Choroid plexus epithelial cell (primary cell): ENCODE measurements around the gene RPS24.

ENCODE experiments used
- DNase-seq: peaks from one replicate; pipeline ENCODE4 v3.0.0-alpha.2; 2010; ENCODE audit warnings: low read depth
- H3K4me3 ChIP-seq: 2 replicates; pipeline ENCODE4 v1.5.1; 2011; ENCODE audit warnings: low read depth, mild to moderate bottlenecking, control low read depth, low read length, moderate library complexity
- TF ChIP-seq, protein P1 (sequence below): conservative IDR thresholded peaks from 2 replicates; pipeline ENCODE4 v1.5.1; 2011; ENCODE audit warnings: low read depth, mild to moderate bottlenecking, control low read depth, inconsistent platforms, low read length, moderate library complexity

The RPS24 gene

GRCh38 chr10:78011065-78011464, 22.6 kb upstream of the RPS24 start:
- TF ChIP-seq, protein P1, sequence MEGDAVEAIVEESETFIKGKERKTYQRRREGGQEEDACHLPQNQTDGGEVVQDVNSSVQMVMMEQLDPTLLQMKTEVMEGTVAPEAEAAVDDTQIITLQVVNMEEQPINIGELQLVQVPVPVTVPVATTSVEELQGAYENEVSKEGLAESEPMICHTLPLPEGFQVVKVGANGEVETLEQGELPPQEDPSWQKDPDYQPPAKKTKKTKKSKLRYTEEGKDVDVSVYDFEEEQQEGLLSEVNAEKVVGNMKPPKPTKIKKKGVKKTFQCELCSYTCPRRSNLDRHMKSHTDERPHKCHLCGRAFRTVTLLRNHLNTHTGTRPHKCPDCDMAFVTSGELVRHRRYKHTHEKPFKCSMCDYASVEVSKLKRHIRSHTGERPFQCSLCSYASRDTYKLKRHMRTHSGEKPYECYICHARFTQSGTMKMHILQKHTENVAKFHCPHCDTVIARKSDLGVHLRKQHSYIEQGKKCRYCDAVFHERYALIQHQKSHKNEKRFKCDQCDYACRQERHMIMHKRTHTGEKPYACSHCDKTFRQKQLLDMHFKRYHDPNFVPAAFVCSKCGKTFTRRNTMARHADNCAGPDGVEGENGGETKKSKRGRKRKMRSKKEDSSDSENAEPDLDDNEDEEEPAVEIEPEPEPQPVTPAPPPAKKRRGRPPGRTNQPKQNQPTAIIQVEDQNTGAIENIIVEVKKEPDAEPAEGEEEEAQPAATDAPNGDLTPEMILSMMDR = no peak

GRCh38 chr10:78013564-78013963, 20.1 kb upstream of the RPS24 start:
- TF ChIP-seq, protein P1 = no peak
- no peak for DNase-seq
- H3K4me3 ChIP-seq = no peak overlapping the region

More at GRCh38 chr10:78011065-78011464, 22.6 kb upstream of the RPS24 start:
- no peak overlapping the region for H3K4me3 ChIP-seq
- DNase-seq = no peak

DNA sequence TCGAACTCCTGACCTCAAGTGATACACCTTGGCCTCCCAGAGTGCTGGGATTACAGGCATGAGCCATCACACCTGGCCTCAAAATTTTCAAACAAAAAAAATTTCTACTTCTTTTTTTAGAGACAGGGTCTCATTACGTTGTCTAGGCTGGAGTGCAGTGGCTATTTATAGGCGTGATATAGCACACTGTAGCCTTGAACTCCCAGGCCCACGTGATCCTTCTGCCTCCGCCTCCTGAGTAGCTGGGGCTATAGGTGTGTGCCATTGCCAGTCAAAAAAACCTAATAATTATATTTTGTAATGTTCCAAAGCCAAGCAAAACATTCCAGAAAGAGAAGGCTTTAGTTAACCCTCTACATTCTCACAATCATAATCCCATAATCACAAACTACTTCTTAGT, 18.1 kb upstream of the RPS24 start:
- DNase-seq = no peak
- no peak overlapping the region for H3K4me3 ChIP-seq
- TF ChIP-seq, protein P1 = no peak

GRCh38 chr10:78017856-78018255, 15.8 kb upstream of the RPS24 start:
- TF ChIP-seq, protein P1 = no peak
- no peak for DNase-seq
- no peak overlapping the region for H3K4me3 ChIP-seq

DNA sequence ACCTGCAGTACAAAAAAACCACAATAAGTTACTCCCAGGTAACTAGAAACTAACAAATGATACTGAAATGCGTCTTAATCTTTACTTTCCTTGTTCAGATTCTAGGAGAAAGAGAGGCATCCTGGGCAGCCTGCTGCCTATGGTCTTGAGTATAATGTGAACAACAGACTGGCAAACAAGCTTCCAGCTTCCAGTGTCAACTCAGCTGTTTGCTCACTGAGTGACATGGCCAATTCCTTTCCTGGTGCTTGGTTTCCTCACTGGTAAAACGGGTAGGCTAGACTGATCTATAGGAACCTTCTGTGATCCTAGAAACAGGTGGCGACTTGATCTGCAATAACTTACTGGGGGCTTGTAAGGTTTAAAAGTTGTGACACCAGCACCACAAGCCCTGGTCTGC, 14.4 kb upstream of the RPS24 start:
- DNase-seq = no peak
- H3K4me3 ChIP-seq = no peak overlapping the region
- TF ChIP-seq, protein P1 = no peak

DNA sequence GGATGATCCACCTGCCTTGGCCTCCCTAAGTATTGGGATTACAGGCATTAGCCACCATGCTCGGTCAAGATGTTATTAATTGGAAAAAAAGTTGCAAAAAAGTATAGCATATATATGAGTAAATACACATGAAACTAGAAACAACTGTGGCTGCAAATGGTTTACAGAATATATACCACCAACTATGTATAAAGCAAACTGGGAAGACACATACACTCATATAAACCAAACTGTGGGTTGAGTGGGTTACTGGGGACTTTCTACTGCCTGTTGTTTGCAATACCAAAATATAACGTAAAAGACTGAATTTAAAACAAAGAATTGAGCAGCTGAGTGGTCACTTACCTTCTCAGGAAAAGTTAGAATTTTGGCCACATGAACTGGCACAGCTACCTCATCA, 12.5 kb upstream of the RPS24 start:
- no peak for DNase-seq
- TF ChIP-seq, protein P1 = no peak

DNA sequence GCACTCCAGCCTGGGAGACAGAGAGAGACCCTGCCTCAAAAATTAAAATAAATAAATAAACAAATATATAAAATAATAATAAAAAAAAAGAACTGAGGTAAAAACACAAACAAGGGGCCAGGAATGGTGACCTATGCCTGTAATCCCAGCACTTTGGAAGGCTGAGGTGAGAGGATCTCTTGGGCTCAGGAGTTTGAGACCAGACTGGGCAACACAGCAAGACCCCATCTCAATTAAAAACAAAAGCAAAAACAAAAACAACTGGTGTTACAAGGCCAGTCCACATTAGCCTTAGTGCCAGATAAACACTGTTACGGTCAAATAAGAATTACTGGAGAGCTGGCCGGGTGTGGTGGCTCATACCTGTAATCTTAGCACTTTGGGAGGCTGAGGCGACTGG, 9.9 kb upstream of the RPS24 start:
- TF ChIP-seq, protein P1 = no peak
- H3K4me3 ChIP-seq = no peak overlapping the region
- no peak for DNase-seq

More for the DNA sequence above, 12.5 kb upstream of the RPS24 start:
- H3K4me3 ChIP-seq = no peak overlapping the region
